Activated B cell treated with CpG ODN at 0.5 μM for 24 hours (primary cell): ENCODE results near the gene COX7A2L. TPM values are rescaled to one million over a fixed set of nuclear protein-coding genes. Genes with fewer than 3 reads are reported as not detected.
"Not testable (repeated sequence)": the region's sequence is repeated elsewhere in the genome, so short reads cannot be mapped to it uniquely, and the experiment has no call there.

Source experiments
- ATAC-seq: fragments of 200-7000 bp; cut with Tn5 transposase; one replicate; pipeline ENCODE4 v1.10.0; 2021; ENCODE audit warnings: low read depth, mild to moderate bottlenecking, moderate library complexity
- CTCF ChIA-PET: fragments of 350-600 bp; sonication (Branson Sonifier 250); formaldehyde crosslinking; loops from one replicate; lab custom pipeline; 2021; ENCODE audit warnings: antibody characterized with exemption; lab: Charles Lee
- POLR2A ChIA-PET: fragments of 350-600 bp; sonication (Branson Sonifier 250); formaldehyde crosslinking; loops from one replicate; lab custom pipeline; 2021; ENCODE audit warnings: antibody characterized with exemption; lab: Charles Lee
- DNase-seq: peaks from one replicate; pipeline ENCODE4 v3.0.0; 2022
- H3K27ac Mint-ChIP-seq: one replicate; pipeline ENCODE4 v1.8.0; 2020; ENCODE audit warnings: mixed read lengths
- H3K27me3 Mint-ChIP-seq: one replicate; pipeline ENCODE4 v1.8.0; 2021; ENCODE audit warnings: mixed read lengths
- H3K36me3 Mint-ChIP-seq: one replicate; pipeline ENCODE4 v1.8.0; 2021; ENCODE audit warnings: low read depth, mixed read lengths
- H3K4me1 Mint-ChIP-seq: one replicate; pipeline ENCODE4 v1.8.0; 2021; ENCODE audit warnings: mixed read lengths
- H3K4me3 Mint-ChIP-seq: one replicate; pipeline ENCODE4 v1.8.0; 2020; ENCODE audit warnings: mild to moderate bottlenecking, mixed read lengths
- H3K9me3 Mint-ChIP-seq: one replicate; pipeline ENCODE4 v1.8.0; 2020; ENCODE audit warnings: mixed read lengths
- intact Hi-C: fragments of 100-400 bp; cut with micrococcal nuclease; formaldehyde crosslinking; loops from one replicate; pipeline ENCODE4 v1.15.1; 2024
- total RNA-seq: library from RNA; stranded (reverse); gene quantifications from 2 replicates; pipeline ENCODE4 v1.2.3, GENCODE V29; 2022
- TF ChIP-seq, protein P1 (sequence below): fragments of 200-600 bp; IDR thresholded peaks from one replicate; pipeline ENCODE4 v1.8.0; 2022; ENCODE audit warnings: antibody characterized with exemption, mild to moderate bottlenecking

COX7A2L gene
- total RNA-seq, 1 donor from 2014 or later: 84.2 TPM

DNA sequence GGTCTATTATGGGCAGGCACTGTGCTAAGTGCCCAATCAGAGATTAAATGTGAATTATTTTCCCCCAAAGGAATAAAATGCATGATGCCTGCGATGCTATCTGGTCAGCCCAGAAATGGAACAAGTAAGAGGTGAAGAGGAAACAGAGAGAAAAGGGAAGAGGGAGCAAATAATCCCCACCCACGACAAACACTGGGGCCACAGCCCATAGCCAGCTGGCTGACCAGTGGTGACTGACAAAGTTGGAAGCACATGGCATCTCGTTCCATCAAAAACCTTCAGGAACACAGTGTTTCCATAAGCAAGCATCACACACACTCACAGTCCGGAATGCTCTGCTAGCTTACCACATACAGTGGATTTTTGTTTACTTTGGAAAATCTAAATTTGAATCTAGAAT is 21.1 kb upstream of the COX7A2L start:
- no peak overlapping the region for H3K4me3 Mint-ChIP-seq
- no peaks in the 10 kb centered on the region for H3K9me3 Mint-ChIP-seq
- H3K4me1 Mint-ChIP-seq: no peaks in the 10 kb centered on the region
- DNase-seq: no peak
- POLR2A ChIA-PET: no interaction called here
- H3K36me3 Mint-ChIP-seq: no peaks in the 10 kb centered on the region
- TF ChIP-seq, protein P1, sequence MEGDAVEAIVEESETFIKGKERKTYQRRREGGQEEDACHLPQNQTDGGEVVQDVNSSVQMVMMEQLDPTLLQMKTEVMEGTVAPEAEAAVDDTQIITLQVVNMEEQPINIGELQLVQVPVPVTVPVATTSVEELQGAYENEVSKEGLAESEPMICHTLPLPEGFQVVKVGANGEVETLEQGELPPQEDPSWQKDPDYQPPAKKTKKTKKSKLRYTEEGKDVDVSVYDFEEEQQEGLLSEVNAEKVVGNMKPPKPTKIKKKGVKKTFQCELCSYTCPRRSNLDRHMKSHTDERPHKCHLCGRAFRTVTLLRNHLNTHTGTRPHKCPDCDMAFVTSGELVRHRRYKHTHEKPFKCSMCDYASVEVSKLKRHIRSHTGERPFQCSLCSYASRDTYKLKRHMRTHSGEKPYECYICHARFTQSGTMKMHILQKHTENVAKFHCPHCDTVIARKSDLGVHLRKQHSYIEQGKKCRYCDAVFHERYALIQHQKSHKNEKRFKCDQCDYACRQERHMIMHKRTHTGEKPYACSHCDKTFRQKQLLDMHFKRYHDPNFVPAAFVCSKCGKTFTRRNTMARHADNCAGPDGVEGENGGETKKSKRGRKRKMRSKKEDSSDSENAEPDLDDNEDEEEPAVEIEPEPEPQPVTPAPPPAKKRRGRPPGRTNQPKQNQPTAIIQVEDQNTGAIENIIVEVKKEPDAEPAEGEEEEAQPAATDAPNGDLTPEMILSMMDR: no peak
- intact Hi-C loops: no loop called here
- peaks cover 6% of the 10 kb centered on the region for H3K27me3 Mint-ChIP-seq
- ATAC-seq: no peak
- CTCF ChIA-PET: no interaction called here
- no peak overlapping the region for H3K27ac Mint-ChIP-seq

DNA sequence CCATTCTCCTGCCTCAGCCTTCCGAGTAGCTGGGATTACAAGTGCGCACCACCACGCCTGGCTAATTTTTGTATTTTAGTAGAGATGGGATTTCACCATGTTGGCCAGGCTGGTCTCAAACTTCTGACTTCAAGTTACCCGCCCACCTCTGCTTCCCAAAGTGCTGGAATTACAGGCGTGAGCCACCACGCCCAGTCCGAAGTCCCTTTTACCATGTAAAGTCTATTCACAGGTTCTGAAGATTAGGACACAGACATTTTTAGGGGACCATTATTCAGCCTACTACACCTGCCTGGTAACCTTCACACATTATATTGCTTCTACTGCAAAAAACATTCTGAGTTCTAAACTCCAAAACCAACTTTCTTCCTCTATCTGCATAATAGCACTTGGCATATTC is 19.0 kb upstream of the COX7A2L start:
- H3K36me3 Mint-ChIP-seq, H3K4me1 Mint-ChIP-seq, POLR2A ChIA-PET, H3K4me3 Mint-ChIP-seq, DNase-seq, H3K27me3 Mint-ChIP-seq, H3K27ac Mint-ChIP-seq, intact Hi-C loops, CTCF ChIA-PET, ATAC-seq, H3K9me3 Mint-ChIP-seq: not testable (repeated sequence)

DNA sequence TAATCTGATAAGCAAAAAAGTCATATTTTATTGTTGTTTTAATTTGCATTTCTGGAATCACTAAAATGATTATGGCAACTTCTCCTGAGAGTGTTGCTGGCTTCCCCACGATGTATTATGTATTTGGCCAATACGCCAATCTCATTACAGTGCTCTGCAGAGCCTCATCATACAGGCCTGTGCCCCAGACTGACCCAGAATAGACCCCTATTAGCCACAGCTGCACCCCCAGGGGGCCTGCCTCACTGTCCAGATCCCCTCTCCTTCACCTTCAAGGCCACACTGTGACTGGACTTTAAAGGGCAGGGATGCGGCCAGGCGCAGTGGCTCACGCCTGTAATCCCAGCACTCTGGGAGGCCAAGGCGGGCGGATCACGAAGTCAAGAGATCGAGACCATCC is 17.4 kb upstream of the COX7A2L start:
- TF ChIP-seq, protein P1: no peak
- POLR2A ChIA-PET: no interaction called here
- Mint-ChIP-seq H3K4me1 (no peaks in the 10 kb centered on the region), H3K4me3 (no peak overlapping the region), H3K9me3 (no peaks in the 10 kb centered on the region), H3K36me3 (no peaks in the 10 kb centered on the region), H3K27ac (no peak overlapping the region), H3K27me3 (peaks cover 4% of the 10 kb centered on the region)
- no peak for DNase-seq
- ATAC-seq: no peak
- intact Hi-C loops: no loop called here
- CTCF ChIA-PET: no interaction called here

DNA sequence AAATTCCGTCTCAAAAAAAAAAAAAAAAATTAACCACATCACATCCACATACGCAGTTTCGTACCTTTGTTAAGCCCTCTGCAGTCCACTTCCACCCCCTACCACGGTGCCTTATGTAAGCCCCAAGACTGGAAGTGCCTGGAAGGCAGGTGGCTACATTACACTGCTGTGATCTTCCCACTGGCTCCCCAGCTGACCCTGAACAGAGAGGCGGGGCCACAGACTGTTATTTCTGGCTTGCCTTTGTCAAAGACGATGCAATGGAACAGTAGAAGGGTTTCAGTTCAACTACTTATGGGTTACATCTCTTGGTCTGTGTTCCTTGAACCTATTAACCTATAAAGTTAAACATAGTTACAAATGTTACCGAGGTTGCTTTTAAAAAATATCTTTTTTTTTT is 15.7 kb upstream of the COX7A2L start:
- Mint-ChIP-seq H3K27me3 (peaks cover 3% of the 10 kb centered on the region), H3K4me1 (no peaks in the 10 kb centered on the region), H3K27ac (no peak overlapping the region), H3K36me3 (no peaks in the 10 kb centered on the region), H3K4me3 (no peak overlapping the region), H3K9me3 (no peaks in the 10 kb centered on the region)
- ATAC-seq (no peak), DNase-seq (no peak)
- CTCF ChIA-PET: no interaction called here
- POLR2A ChIA-PET: no interaction called here
- TF ChIP-seq, protein P1: no peak
- intact Hi-C loops: no loop called here

DNA sequence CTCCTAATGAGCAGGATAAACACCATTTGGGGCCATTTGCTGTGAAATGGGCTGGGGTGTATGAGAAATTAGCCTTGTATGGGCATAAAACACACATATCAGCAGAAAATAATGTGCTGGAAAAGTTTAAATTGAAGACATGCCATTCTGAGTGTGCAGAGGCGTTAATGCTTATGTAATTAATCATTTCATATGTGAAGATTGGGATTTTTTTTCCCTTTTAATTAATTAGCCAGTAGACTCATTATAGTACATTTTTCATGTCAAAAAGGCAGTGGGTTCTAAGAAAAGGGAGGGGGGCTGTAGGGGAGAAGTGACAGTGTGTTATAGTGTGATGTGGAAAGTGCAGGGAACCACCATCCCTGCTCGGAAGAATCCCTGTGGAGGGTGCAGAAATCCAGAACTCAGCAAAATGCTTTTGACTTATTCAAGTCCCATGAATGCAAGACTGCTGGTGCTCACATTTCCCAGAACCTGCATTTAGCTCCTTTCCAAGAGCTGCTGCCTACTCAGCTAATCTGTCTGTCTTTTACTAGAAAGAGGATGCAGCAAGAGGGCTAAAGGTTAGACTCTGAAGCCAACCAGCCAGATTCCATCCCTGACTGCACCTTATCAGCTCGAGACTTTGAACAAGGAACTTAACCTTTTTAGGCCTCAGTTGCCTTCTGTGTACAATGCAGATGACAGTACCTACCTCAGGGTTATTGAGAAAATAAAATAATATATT is 11.6 kb upstream of the COX7A2L start:
- H3K27ac Mint-ChIP-seq: no peak overlapping the region
- no peak overlapping the region for H3K4me3 Mint-ChIP-seq
- H3K36me3 Mint-ChIP-seq: no peaks in the 10 kb centered on the region
- no peaks in the 10 kb centered on the region for H3K9me3 Mint-ChIP-seq
- TF ChIP-seq, protein P1: no peak
- no peaks in the 10 kb centered on the region for H3K27me3 Mint-ChIP-seq
- ATAC-seq (no peak), DNase-seq (no peak)
- CTCF ChIA-PET: no interaction called here
- no peaks in the 10 kb centered on the region for H3K4me1 Mint-ChIP-seq
- intact Hi-C loops: no loop called here
- POLR2A ChIA-PET: no interaction called here
